Activated CD4-positive, CD25-positive, alpha-beta regulatory T cell treated with anti-CD3 and anti-CD28 coated beads, Interleukin-2, amount 50 U/mL, for 24 hours (primary cell): ENCODE results near the gene ARSI.
"Not testable (repeated sequence)": the region's sequence is repeated elsewhere in the genome, so short reads cannot be mapped to it uniquely, and the experiment has no call there.

Experiments
- ATAC-seq, 2 donors: fragments of 150-1000 bp; cut with Tn5 transposase; one replicate each; pipeline ENCODE4 v1.10.0; 2021; ENCODE audit warnings: mild to moderate bottlenecking in 1 of 2, moderate library complexity in 1 of 2

Gene ARSI

DNA sequence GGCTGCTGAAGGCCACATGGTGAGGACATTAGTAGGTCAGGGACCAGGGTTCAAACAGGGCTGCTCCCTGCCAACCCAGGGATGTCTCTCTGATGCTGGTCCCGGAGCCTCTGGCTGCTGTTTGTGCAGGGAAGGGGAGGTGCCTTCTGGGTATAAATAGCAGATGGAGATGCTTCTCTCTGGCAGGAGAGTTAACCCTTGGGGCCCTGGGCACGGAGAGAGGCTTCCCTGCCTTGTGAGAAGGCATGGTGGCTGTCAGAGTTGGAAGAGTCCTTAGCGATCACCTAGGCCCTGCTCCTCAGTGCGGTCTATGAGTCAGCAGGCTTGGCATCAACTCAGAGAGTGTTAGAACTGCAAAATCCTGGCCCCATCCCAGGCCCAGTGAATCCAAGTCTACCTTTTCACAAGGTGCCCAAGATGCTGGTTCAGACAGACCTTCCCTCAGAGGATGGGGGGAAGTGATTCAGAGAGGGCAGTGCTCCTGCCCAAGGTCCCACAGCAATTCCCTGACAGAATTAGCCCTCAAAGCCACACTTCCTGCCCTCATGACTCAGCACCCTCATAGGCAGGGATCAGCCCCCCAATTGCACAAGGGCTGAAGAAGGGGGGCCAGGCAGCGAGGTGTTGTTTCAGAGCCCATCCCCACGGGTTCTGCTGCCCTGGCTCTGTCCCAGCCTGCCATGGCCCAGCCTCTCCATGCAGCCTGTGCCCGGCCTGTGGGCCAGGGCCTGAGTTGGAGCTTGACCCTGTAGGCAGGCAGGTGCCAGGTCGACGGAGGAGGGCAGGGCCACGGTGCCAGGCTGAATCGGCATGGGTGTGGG, 38.7 kb downstream of the ARSI start:
- no peak for ATAC-seq

GRCh38 chr5:150263375-150263775, 39.3 kb downstream of the ARSI start:
- ATAC-seq, result no peak

DNA sequence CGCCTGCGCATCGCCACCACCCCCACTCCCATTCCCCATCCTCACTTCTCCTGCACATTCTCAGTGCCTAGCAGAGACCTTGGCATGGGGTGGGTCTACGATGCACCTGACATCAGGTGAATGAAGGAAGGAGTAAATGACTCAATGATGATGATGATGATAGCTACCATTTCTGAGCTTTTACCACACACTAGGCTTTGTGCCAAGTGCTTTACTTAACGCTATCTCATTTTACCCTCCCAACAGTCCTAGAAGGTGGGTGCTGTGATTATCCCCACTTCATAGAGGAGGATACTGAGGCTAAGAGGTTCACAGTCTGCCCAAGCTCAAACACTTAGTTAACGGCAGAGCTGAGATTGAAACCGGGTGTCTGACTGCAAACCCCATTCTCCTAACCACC, 40.2 kb downstream of the ARSI start:
- ATAC-seq, result no peak

GRCh38 chr5:150261231-150261630, 41.5 kb downstream of the ARSI start:
- no peak for ATAC-seq

- ATAC-seq, result no peak
Observed at GRCh38 chr5:150258130-150258529, 44.6 kb downstream of the ARSI start.

DNA sequence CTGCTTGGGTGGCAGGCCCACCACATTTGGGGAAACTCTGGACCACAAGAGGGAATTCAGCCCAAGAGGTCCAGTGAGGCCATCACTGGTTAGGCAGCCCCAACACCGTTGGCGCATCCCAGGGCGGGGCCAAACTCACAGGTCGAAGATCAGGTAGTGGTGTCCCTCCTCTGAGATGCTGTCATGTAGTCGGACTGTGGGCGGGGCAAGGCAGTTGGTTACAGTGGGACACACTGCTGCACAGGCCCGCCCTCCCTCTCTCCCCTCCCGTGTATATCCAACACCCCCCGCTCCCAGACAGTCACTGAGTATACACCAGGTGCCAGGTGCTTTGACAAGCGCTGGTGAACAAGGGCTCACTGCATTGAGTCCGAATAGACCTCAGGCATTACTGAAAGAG, 45.3 kb downstream of the ARSI start:
- no peak for ATAC-seq

DNA sequence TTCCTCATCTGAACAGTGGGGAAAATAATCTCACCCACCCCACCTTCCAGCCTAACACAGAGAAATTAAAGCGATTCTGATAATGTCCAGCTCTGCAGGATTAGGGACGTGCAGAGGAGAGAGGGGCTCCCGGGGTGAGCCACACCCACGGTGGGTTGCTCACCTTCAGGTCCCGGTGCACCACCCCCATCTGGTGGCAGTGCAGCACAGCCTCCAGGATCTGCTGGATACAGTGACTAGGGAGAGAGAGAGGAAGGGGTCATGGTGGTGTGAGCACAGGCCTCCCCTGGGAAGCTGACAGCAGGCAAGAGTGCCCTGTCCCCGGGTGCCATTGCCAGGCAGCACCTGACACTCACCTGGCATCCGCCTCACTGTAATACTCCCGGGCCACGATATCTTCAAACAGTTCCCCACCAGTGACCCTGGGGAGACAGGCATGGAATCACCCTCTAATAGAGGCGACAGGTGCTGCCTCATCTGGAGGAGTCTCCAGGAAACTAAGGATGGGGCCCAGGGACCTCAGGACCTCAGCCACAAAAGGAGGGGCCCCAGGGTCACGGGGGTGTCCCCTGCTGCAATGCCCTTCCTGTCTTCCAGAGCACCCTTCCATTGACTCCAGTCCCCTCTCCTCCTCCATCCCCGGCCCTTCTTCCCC, 46.2 kb downstream of the ARSI start:
- ATAC-seq, result no peak

DNA sequence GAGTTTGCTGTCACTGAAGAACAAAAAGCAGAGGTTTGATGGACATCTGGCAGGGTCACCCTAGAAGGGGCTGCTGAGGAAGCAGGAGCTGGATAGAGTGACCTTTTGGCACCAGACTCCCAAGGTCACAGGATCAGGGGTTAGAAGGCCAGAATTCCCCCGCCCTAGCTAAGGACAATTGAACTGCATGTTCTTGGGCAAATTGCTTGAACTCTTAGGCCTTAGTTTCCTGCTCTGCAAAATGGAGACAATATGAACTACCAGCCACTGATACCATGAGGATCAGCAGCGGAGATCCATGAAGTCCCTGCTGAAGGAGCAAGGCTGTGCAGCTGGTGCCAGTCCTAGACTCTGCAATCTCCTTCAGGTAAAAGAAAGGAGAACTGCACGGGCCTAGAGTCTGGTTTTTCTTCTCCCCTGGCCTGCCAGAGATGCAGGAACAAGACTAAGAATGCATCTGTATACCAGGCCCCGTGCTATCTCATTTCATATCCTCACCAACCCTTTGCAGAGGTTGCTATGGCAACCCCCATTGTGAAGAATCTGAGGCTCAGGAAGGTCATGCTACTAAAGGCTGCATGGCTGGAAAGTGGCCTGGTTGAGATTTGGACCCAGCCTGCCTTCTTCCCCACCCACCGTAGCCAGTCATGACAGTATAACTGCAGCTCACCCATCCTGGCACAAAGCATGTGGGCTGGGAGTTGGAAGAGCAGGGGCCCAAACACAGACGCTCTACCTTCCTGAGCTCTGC, 46.9 kb downstream of the ARSI start:
- no peak for ATAC-seq

GRCh38 chr5:150254774-150255173, 47.9 kb downstream of the ARSI start:
- ATAC-seq, result no peak

DNA sequence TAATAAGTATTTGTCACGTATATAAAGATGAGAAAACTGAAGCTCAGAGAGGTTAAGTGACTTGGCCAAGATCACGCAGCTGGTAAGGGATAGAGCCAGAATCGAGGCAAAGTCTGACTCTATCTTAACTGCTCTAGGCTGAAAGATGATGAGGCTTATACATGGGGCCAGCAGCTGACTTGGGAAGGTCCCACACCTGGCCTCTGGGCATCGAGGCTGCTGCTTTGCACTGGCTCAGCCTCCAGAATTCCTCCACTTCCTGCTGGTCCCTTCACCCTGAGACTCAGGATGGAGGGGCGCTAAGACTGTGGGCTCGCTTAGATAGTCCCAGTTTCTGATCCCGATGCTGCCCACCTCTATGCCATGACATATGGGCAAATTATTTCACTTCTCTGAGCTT, 48.3 kb downstream of the ARSI start:
- no peak for ATAC-seq

- no peak for ATAC-seq
Observed at GRCh38 chr5:150253416-150254208, 49.1 kb downstream of the ARSI start.

GRCh38 chr5:150252489-150252888, 50.2 kb downstream of the ARSI start:
- no peak for ATAC-seq

GRCh38 chr5:150251504-150251903, 51.2 kb downstream of the ARSI start:
- no peak for ATAC-seq

DNA sequence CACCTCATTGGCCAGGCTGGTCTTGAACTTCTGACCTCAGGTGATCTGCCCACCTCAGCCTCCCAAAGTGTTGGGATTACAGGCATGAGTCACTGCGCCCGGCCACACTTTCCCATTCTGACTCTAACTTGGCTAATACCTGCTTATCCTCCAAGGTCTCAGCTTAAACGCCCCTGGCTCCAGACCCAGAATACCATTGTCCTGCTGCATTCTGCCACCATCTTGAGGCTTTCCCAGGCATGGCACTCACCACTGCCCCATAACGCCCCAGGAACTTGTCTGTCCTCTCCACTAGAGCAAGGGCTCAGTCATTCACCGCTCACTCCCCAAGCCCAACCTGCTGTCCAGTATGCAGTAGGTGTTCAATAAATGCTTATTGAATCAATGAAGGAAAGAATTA, 53.0 kb downstream of the ARSI start:
- ATAC-seq, result no peak

DNA sequence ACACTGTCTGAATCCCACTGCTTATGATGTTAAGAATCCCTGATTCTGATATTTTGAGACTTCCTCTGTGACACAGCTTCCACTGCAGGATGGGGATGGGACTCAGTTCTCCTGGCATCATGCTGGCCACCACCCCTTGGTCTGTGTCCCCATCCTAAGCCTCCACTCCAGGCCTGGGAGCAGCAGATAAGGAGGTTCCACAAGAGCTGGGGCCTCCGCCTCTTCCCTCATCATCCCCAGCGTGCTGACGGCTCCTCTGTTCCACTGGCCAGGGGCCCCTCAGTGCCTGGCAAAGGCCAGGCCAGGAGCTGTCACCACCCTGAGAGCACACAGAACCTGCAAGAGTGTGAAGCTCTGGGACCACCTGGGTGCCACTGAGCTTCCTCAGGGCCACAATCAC, 53.8 kb downstream of the ARSI start:
- no peak for ATAC-seq

DNA sequence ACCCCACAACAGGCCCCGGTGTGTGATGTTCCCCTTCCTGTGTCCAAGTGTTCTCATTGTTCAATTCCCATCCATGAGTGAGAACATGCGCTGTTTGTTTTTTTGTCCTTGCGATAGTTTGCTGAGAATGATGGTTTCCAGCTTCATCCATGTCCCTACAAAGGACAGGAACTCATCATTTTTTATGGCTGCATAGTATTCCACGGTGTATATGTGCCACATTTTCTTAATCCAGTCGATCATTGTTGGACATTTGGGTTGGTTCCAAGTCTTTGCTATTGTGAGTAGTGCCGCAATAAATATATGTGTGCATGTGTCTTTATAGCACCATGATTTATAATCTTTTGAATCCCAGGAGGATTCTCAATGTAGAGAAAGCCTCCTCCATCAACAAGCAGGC, 54.2 kb downstream of the ARSI start:
- not testable (repeated sequence) for ATAC-seq

GRCh38 chr5:150247726-150248125, 55.0 kb downstream of the ARSI start:
- no peak for ATAC-seq

DNA sequence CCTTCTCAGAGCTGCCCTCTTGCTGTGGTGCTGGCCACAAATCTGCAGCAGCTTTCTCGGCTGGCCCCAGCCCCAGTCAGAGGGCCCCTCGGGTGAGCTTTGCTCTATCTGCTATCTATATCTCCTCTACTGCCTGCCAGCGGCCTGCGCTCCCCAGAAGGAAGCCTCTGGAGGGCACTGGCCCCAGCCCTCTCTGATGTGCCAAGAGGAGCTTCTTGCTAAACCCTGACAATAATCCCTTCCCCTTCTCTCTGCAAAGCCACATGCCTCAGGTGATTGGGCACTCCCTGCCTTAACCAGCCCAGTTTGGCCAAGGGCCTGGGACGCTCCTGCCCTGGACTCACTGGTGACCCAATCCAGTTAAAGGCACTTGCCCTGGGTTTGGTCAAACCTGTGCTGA, 55.9 kb downstream of the ARSI start:
- ATAC-seq, result no peak

- ATAC-seq, result no peak
Observed at GRCh38 chr5:150246429-150246828, 56.3 kb downstream of the ARSI start.
